HEK293 (cell line): ENCODE measurements around the gene C1QTNF12.

Experiments
- CTCF ChIA-PET: fragments of 350-600 bp; formaldehyde crosslinking; extraction: SDS; loops from one replicate; lab custom pipeline; 2021; ENCODE audit warnings: antibody characterized with exemption; lab: Yijun Ruan, JAX
- POLR2A ChIA-PET: fragments of 300-600 bp; formaldehyde crosslinking; extraction: SDS; loops from one replicate; lab custom pipeline; 2020; ENCODE audit warnings: antibody characterized with exemption, inconsistent platforms; lab: Yijun Ruan, JAX
- H3K27ac ChIP-seq: fragments of 200-500 bp; sonication (Bioruptor generic); 2 replicates; pipeline ENCODE4 v1.5.1; 2014; ENCODE audit warnings: low read depth, low read length, control low read depth, inconsistent platforms; ENCODE audit errors: extremely low read depth
- H3K36me3 ChIP-seq, 2 experiments: fragments of 200-500 bp in 1 of 2; sonication (Bioruptor generic) in 1 of 2; 1 replicate in 1 of 2; 2 replicates in 1 of 2; pipeline ENCODE4 v1.5.1; 2014 to 2017; ENCODE audit warnings: inconsistent platforms in 2 of 2, low read length in 2 of 2; ENCODE audit not compliant: control insufficient read depth in 2 of 2, insufficient read depth in 1 of 2
- H3K4me1 ChIP-seq: fragments of 200-500 bp; sonication (Bioruptor generic); 2 replicates; pipeline ENCODE4 v1.5.1; 2014; ENCODE audit warnings: mild to moderate bottlenecking, low read length, inconsistent platforms; ENCODE audit not compliant: control insufficient read depth, insufficient read depth
- H3K4me3 ChIP-seq: 2 replicates; pipeline ENCODE4 v1.5.1; 2011; ENCODE audit warnings: low read depth, mild to moderate bottlenecking, control low read depth, low read length, moderate library complexity
- H3K9me3 ChIP-seq: fragments of 200-500 bp; sonication (Bioruptor generic); 2 replicates; pipeline ENCODE4 v1.5.1; 2014; ENCODE audit warnings: low read depth, low read length, inconsistent platforms; ENCODE audit not compliant: control insufficient read depth, insufficient read depth
- EGR2 ChIP-seq: fragments of 450-650 bp; formaldehyde crosslinking; IDR thresholded peaks from 2 replicates; pipeline ENCODE4 v1.5.1; 2016; ENCODE audit warnings: low read depth, missing biosample characterization, missing genetic modification characterization
- HIC1 ChIP-seq: fragments of 450-650 bp; formaldehyde crosslinking; IDR thresholded peaks from 2 replicates; pipeline ENCODE4 v1.5.1; 2016; ENCODE audit warnings: missing biosample characterization, missing genetic modification characterization
- KLF1 ChIP-seq: fragments of 450-650 bp; formaldehyde crosslinking; IDR thresholded peaks from 2 replicates; pipeline ENCODE4 v1.5.1; 2016; ENCODE audit warnings: missing biosample characterization, missing genetic modification characterization
- PRDM1 ChIP-seq: fragments of 450-650 bp; formaldehyde crosslinking; IDR thresholded peaks from 2 replicates; pipeline ENCODE4; 2016; ENCODE audit warnings: missing biosample characterization, missing genetic modification characterization
- PRDM10 ChIP-seq: fragments of 450-650 bp; formaldehyde crosslinking; IDR thresholded peaks from 2 replicates; pipeline ENCODE4 v1.5.1; 2016; ENCODE audit warnings: missing biosample characterization, missing genetic modification characterization
- SETDB1 ChIP-seq: IDR thresholded peaks from one replicate; pipeline ENCODE4 v1.6.1; 2017; ENCODE audit warnings: mild to moderate bottlenecking, low read length, moderate library complexity, mixed read lengths; ENCODE audit not compliant: insufficient read length
- SP3 ChIP-seq: fragments of 450-650 bp; formaldehyde crosslinking; IDR thresholded peaks from 2 replicates; pipeline ENCODE4 v1.5.1; 2016; ENCODE audit warnings: missing biosample characterization, missing genetic modification characterization
- ZBTB6 ChIP-seq: fragments of 450-650 bp; formaldehyde crosslinking; IDR thresholded peaks from 2 replicates; pipeline ENCODE4 v1.5.1; 2017; ENCODE audit warnings: missing biosample characterization, missing genetic modification characterization
- ZBTB7A ChIP-seq: fragments of 450-650 bp; formaldehyde crosslinking; IDR thresholded peaks from 2 replicates; pipeline ENCODE4 v1.5.1; 2016; ENCODE audit warnings: low read depth, missing biosample characterization, missing genetic modification characterization
- ZNF157 ChIP-seq: fragments of 450-650 bp; formaldehyde crosslinking; IDR thresholded peaks from 2 replicates; pipeline ENCODE4 v1.5.1; 2016; ENCODE audit warnings: missing biosample characterization, missing genetic modification characterization
- ZNF184 ChIP-seq: fragments of 450-650 bp; IDR thresholded peaks from 2 replicates; pipeline ENCODE4 v1.5.1; 2018; ENCODE audit warnings: missing biosample characterization, mild to moderate bottlenecking, missing genetic modification characterization
- ZNF24 ChIP-seq: fragments of 450-650 bp; formaldehyde crosslinking; IDR thresholded peaks from 2 replicates; pipeline ENCODE4 v1.5.1; 2016; ENCODE audit warnings: missing biosample characterization, missing genetic modification characterization
- ZNF248 ChIP-seq: fragments of 450-650 bp; formaldehyde crosslinking; IDR thresholded peaks from 2 replicates; pipeline ENCODE4 v1.5.1; 2017; ENCODE audit warnings: missing biosample characterization, missing genetic modification characterization
- ZNF335 ChIP-seq: fragments of 450-650 bp; formaldehyde crosslinking; conservative IDR thresholded peaks from 2 replicates; pipeline ENCODE4 v1.5.1; 2016; ENCODE audit warnings: missing biosample characterization, missing genetic modification characterization
- ZNF404 ChIP-seq: fragments of 450-650 bp; formaldehyde crosslinking; IDR thresholded peaks from 2 replicates; pipeline ENCODE4 v1.5.1; 2017; ENCODE audit warnings: missing biosample characterization, missing genetic modification characterization
- ZNF449 ChIP-seq: fragments of 450-650 bp; formaldehyde crosslinking; IDR thresholded peaks from 2 replicates; pipeline ENCODE4 v1.5.1; 2017; ENCODE audit warnings: missing biosample characterization, mild to moderate bottlenecking, missing genetic modification characterization, moderate library complexity
- ZNF473 ChIP-seq: fragments of 450-650 bp; formaldehyde crosslinking; IDR thresholded peaks from 2 replicates; pipeline ENCODE4 v1.5.1; 2017; ENCODE audit warnings: missing biosample characterization, missing genetic modification characterization
- ZNF488 ChIP-seq: fragments of 450-650 bp; formaldehyde crosslinking; IDR thresholded peaks from 2 replicates; pipeline ENCODE4 v1.5.1; 2016; ENCODE audit warnings: missing biosample characterization, missing genetic modification characterization
- ZNF510 ChIP-seq: fragments of 450-650 bp; formaldehyde crosslinking; IDR thresholded peaks from 2 replicates; pipeline ENCODE4 v1.5.1; 2018; ENCODE audit warnings: mild to moderate bottlenecking, missing genetic modification characterization, missing biosample characterization; ENCODE audit not compliant: insufficient replicate concordance
- ZNF555 ChIP-seq: fragments of 450-650 bp; formaldehyde crosslinking; conservative IDR thresholded peaks from 2 replicates; pipeline ENCODE4 v1.5.1; 2017; ENCODE audit warnings: missing biosample characterization, mild to moderate bottlenecking, missing genetic modification characterization, inconsistent platforms
- ZNF560 ChIP-seq: fragments of 450-650 bp; formaldehyde crosslinking; IDR thresholded peaks from 2 replicates; pipeline ENCODE4 v1.5.1; 2017; ENCODE audit warnings: missing biosample characterization, missing genetic modification characterization, borderline replicate concordance
- ZNF571 ChIP-seq: fragments of 450-650 bp; formaldehyde crosslinking; IDR thresholded peaks from 2 replicates; pipeline ENCODE4 v1.5.0; 2017; ENCODE audit warnings: missing biosample characterization, missing genetic modification characterization
- ZNF580 ChIP-seq: fragments of 450-650 bp; formaldehyde crosslinking; IDR thresholded peaks from 2 replicates; pipeline ENCODE4 v1.5.1; 2016; ENCODE audit warnings: missing biosample characterization, missing genetic modification characterization
- ZNF701 ChIP-seq: fragments of 450-650 bp; formaldehyde crosslinking; IDR thresholded peaks from 2 replicates; pipeline ENCODE4 v1.5.1; 2016; ENCODE audit warnings: missing biosample characterization, missing genetic modification characterization
- ZNF830 ChIP-seq: fragments of 450-650 bp; IDR thresholded peaks from 2 replicates; pipeline ENCODE4 v1.5.0; 2018; ENCODE audit warnings: missing biosample characterization, missing genetic modification characterization, low read depth, mild to moderate bottlenecking, moderate library complexity

C1QTNF12 gene

GRCh38 chr1:1262071-1262470 is 15.5 kb upstream of the C1QTNF12 start:
- Histone ChIP-seq H3K4me3 (no peak overlapping the region), H3K36me3 (peaks cover 3 to 89% of the 10 kb centered on the region in 2 experiments; a peak in 2 of 3 replicates), H3K9me3 (no peaks in the 10 kb centered on the region), H3K4me1 (no peaks in the 10 kb centered on the region), H3K27ac (no peak overlapping the region)
- POLR2A ChIA-PET: interaction anchor here (1.0 kb wide), 1 partner anchor 11 kb away, joined by 3 read pairs; the partner anchor contains the start of gene UBE2J2
- TF ChIP-seq KLF1 (tag by site-specific recombination) (no peak), ZNF555 (tag by site-specific recombination) (no peak), ZBTB6 (tag by site-specific recombination) (no peak), SP3 (tag by site-specific recombination) (no peak), EGR2 (no peak), ZBTB7A (no peak), ZNF830 (tag by site-specific recombination) (no peak), ZNF701 (no peak), ZNF184 (tag by site-specific recombination) (no peak), ZNF404 (tag by site-specific recombination) (no peak), ZNF473 (tag by site-specific recombination) (no peak), SETDB1 (no peak), ZNF24 (tag by site-specific recombination) (no peak), ZNF560 (tag by site-specific recombination) (no peak), ZNF335 (tag by site-specific recombination) (no peak), ZNF510 (tag by site-specific recombination) (no peak), ZNF449 (tag by site-specific recombination) (no peak), ZNF571 (no peak)
- CTCF ChIA-PET: no interaction called here

- H3K9me3 ChIP-seq: no peaks in the 10 kb centered on the region
- H3K36me3 ChIP-seq: peaks cover 6 to 93% of the 10 kb centered on the region in 2 experiments; a peak in 2 of 3 replicates
- CTCF ChIA-PET: no interaction called here
- H3K27ac ChIP-seq: no peak overlapping the region
- H3K4me1 ChIP-seq: no peaks in the 10 kb centered on the region
- POLR2A ChIA-PET: interaction anchor here (0.6 to 1.3 kb wide), 3 partner anchors 10 to 135 kb away, joined by 3 to 6 read pairs (median 4); partner anchors contain the start of gene UBE2J2
- no peak overlapping the region for H3K4me3 ChIP-seq
- TF ChIP-seq ZNF580 (tag by site-specific recombination) (no peak), HIC1 (tag by site-specific recombination) (no peak), PRDM10 (tag by site-specific recombination) (no peak), ZNF488 (no peak), ZNF157 (tag by site-specific recombination) (no peak), ZNF248 (tag by site-specific recombination) (no peak), PRDM1 (tag by site-specific recombination) (no peak)
Measured at GRCh38 chr1:1260843-1261560, 14.5 kb upstream of the C1QTNF12 start.
